Measurements from ENCODE around the gene XIRP1. TPM values are rescaled to one million over a fixed set of nuclear protein-coding genes. Genes with fewer than 3 reads are reported as not detected.

XIRP1 gene
- 0.21 TPM for total RNA-seq (ENCODE audit: unreplicated experiment)
- long read RNA-seq = 0 reads

GRCh38 chr3:39192490-39193092, at the start of gene XIRP1:
TSS of gene XIRP1 (minus strand) at chr3:39192595. CDS start at chr3:39189445, 3,150 bp downstream.
- Mint-ChIP-seq H3K9me3 (ENCODE audit: unreplicated experiment) (no peaks in the 10 kb centered on the region), H3K36me3 (ENCODE audit: low read depth, unreplicated experiment) (no peaks in the 10 kb centered on the region), H3K27ac (ENCODE audit: unreplicated experiment) (no peak within 1 kb of the TSS), H3K27me3 (ENCODE audit: unreplicated experiment) (peaks cover 8% of the 10 kb centered on the region), H3K4me3 (ENCODE audit: unreplicated experiment) (no peak within 1 kb of the TSS), H3K4me1 (ENCODE audit: unreplicated experiment) (peaks cover 9% of the 10 kb centered on the region)
- no peak for DNase-seq (ENCODE audit: low spot score)
- no peak for TF ChIP-seq CTCF (IDR thresholded peaks at IDR 0.05; ENCODE audit: unreplicated experiment)

DNA sequence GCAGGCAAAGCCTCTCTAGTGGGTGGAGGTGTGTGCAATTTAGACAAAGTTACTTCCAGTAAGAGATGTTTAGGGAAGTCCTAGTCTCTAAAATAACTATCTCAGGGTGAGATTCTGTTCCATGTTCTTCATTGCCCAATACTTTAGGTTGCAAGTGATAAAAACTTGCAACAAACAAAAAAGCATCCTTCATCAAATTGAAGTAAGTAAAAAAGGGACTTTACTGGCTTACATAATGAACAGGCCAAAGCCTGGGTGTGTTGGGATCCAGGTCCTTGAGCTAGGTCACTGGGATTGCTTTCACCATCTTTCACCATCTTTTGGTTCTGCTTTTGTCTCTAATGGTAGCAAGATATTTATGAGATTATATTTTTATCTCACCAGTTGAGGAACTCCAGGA, 49.2 kb upstream of the XIRP1 start:
- Mint-ChIP-seq H3K36me3 (ENCODE audit: low read depth, unreplicated experiment) (no peaks in the 10 kb centered on the region), H3K27ac (ENCODE audit: unreplicated experiment) (no peak overlapping the region), H3K9me3 (ENCODE audit: unreplicated experiment) (no peaks in the 10 kb centered on the region), H3K4me1 (ENCODE audit: unreplicated experiment) (peaks cover 5% of the 10 kb centered on the region), H3K4me3 (ENCODE audit: unreplicated experiment) (no peak overlapping the region), H3K27me3 (ENCODE audit: unreplicated experiment) (no peaks in the 10 kb centered on the region)
- no peak for DNase-seq (ENCODE audit: low spot score)
- TF ChIP-seq CTCF (IDR thresholded peaks at IDR 0.05; ENCODE audit: unreplicated experiment) = no peak

GRCh38 chr3:39237027-39237426, 44.6 kb upstream of the XIRP1 start:
- H3K4me3 Mint-ChIP-seq (ENCODE audit: unreplicated experiment) = no peak overlapping the region
- H3K4me1 Mint-ChIP-seq (ENCODE audit: unreplicated experiment) = peaks cover 7% of the 10 kb centered on the region
- H3K27me3 Mint-ChIP-seq (ENCODE audit: unreplicated experiment) = peaks cover 2% of the 10 kb centered on the region
- no peaks in the 10 kb centered on the region for H3K36me3 Mint-ChIP-seq (ENCODE audit: low read depth, unreplicated experiment)
- H3K27ac Mint-ChIP-seq (ENCODE audit: unreplicated experiment) = no peak overlapping the region
- no peaks in the 10 kb centered on the region for H3K9me3 Mint-ChIP-seq (ENCODE audit: unreplicated experiment)
- TF ChIP-seq CTCF (IDR thresholded peaks at IDR 0.05; ENCODE audit: unreplicated experiment) = no peak
- no peak for DNase-seq (ENCODE audit: low spot score)

- Mint-ChIP-seq H3K4me1 (ENCODE audit: unreplicated experiment) (peaks cover 7% of the 10 kb centered on the region), H3K9me3 (ENCODE audit: unreplicated experiment) (no peaks in the 10 kb centered on the region), H3K36me3 (ENCODE audit: low read depth, unreplicated experiment) (no peaks in the 10 kb centered on the region), H3K4me3 (ENCODE audit: unreplicated experiment) (no peak overlapping the region), H3K27ac (ENCODE audit: unreplicated experiment) (no peak overlapping the region), H3K27me3 (ENCODE audit: unreplicated experiment) (peaks cover 2% of the 10 kb centered on the region)
- TF ChIP-seq CTCF (IDR thresholded peaks at IDR 0.05; ENCODE audit: unreplicated experiment) = no peak
- no peak for DNase-seq (ENCODE audit: low spot score)
These were observed 42.3 kb upstream of the XIRP1 start for GRCh38 chr3:39234651-39235050.

- no peak for DNase-seq (ENCODE audit: low spot score)
- no peaks in the 10 kb centered on the region for H3K36me3 Mint-ChIP-seq (ENCODE audit: low read depth, unreplicated experiment)
- peaks cover 7% of the 10 kb centered on the region for H3K4me1 Mint-ChIP-seq (ENCODE audit: unreplicated experiment)
- no peak overlapping the region for H3K27ac Mint-ChIP-seq (ENCODE audit: unreplicated experiment)
- TF ChIP-seq CTCF (IDR thresholded peaks at IDR 0.05; ENCODE audit: unreplicated experiment) = no peak
- H3K27me3 Mint-ChIP-seq (ENCODE audit: unreplicated experiment) = peaks cover 2% of the 10 kb centered on the region
- H3K4me3 Mint-ChIP-seq (ENCODE audit: unreplicated experiment) = no peak overlapping the region
- no peaks in the 10 kb centered on the region for H3K9me3 Mint-ChIP-seq (ENCODE audit: unreplicated experiment)
These were observed 40.5 kb upstream of the XIRP1 start for GRCh38 chr3:39232859-39233258.
